Astrocyte (in vitro differentiated cells and primary cell): ENCODE measurements around the gene DUSP2. TPM values are rescaled to one million over a fixed set of nuclear protein-coding genes. Genes with fewer than 3 reads are reported as not detected.

Source experiments
- DNase-seq: peaks from one replicate; pipeline ENCODE4 v3.0.0-alpha.2; 2010; ENCODE audit warnings: low read depth
- FAIRE-seq: peaks from 2 replicates; lab custom pipeline; 2011; peaks lifted over from hg19 to GRCh38; lab: Jason Lieb, UNC
- H2AFZ ChIP-seq: 2 replicates; pipeline ENCODE4 v1.6.0; 2012; ENCODE audit warnings: low read depth, low read length, inconsistent platforms
- H3K27ac ChIP-seq: 2 replicates; pipeline ENCODE4 v1.5.1; 2011; ENCODE audit warnings: low read depth, low read length, inconsistent platforms
- H3K27me3 ChIP-seq: 2 replicates; pipeline ENCODE4 v1.6.0; 2011; ENCODE audit warnings: low read length, inconsistent platforms; ENCODE audit not compliant: insufficient read depth
- H3K36me3 ChIP-seq: 2 replicates; pipeline ENCODE4 v1.5.1; 2011; ENCODE audit warnings: low read length, inconsistent platforms; ENCODE audit not compliant: insufficient read depth
- H3K4me1 ChIP-seq: 2 replicates; pipeline ENCODE4 v1.5.1; 2011; ENCODE audit warnings: low read length, inconsistent platforms; ENCODE audit not compliant: insufficient read depth
- H3K4me2 ChIP-seq: 2 replicates; pipeline ENCODE4 v1.6.0; 2012; ENCODE audit warnings: low read length, inconsistent platforms
- H3K4me3 ChIP-seq: 2 replicates; pipeline ENCODE4 v1.5.1; 2011; ENCODE audit warnings: low read depth, mild to moderate bottlenecking, low read length, inconsistent platforms; ENCODE audit not compliant: insufficient read depth
- H3K79me2 ChIP-seq: 2 replicates; pipeline ENCODE4 v1.6.0; 2012; ENCODE audit warnings: mild to moderate bottlenecking, low read length, inconsistent platforms; ENCODE audit not compliant: insufficient read depth
- H3K9ac ChIP-seq: 2 replicates; pipeline ENCODE4 v1.6.0; 2012; ENCODE audit warnings: mild to moderate bottlenecking, low read length, inconsistent platforms
- H3K9me3 ChIP-seq: 2 replicates; pipeline ENCODE4 v1.5.1; 2012; ENCODE audit warnings: low read depth, mild to moderate bottlenecking, low read length, inconsistent platforms; ENCODE audit not compliant: insufficient read depth
- H4K20me1 ChIP-seq: 2 replicates; pipeline ENCODE4 v1.6.0; 2012; ENCODE audit warnings: low read length, inconsistent platforms; ENCODE audit not compliant: insufficient read depth
- H3K27ac Mint-ChIP-seq: one replicate; pipeline ENCODE4 v1.8.0; 2021; ENCODE audit warnings: mild to moderate bottlenecking, mixed read lengths; ENCODE audit not compliant: unreplicated experiment
- H3K27me3 Mint-ChIP-seq: one replicate; pipeline ENCODE4 v1.8.0; 2021; ENCODE audit warnings: low read depth, mixed read lengths; ENCODE audit not compliant: unreplicated experiment
- H3K36me3 Mint-ChIP-seq: one replicate; pipeline ENCODE4 v1.8.0; 2021; ENCODE audit warnings: low read depth, mixed read lengths; ENCODE audit not compliant: unreplicated experiment
- H3K4me1 Mint-ChIP-seq: one replicate; pipeline ENCODE4 v1.8.0; 2021; ENCODE audit warnings: low read depth, mixed read lengths; ENCODE audit not compliant: unreplicated experiment
- H3K4me3 Mint-ChIP-seq: one replicate; pipeline ENCODE4 v1.8.0; 2021; ENCODE audit warnings: mild to moderate bottlenecking, moderate library complexity, mixed read lengths; ENCODE audit not compliant: unreplicated experiment
- H3K9me3 Mint-ChIP-seq: one replicate; pipeline ENCODE4 v1.8.0; 2021; ENCODE audit warnings: mild to moderate bottlenecking, mixed read lengths; ENCODE audit not compliant: unreplicated experiment
- EZH2 ChIP-seq: IDR thresholded peaks from 2 replicates; pipeline ENCODE4 v1.6.1; 2012; ENCODE audit warnings: mild to moderate bottlenecking, low read length, inconsistent platforms; ENCODE audit not compliant: insufficient read depth
- total RNA-seq: library from RNA; stranded (reverse); gene quantifications from 2 replicates; pipeline ENCODE4 v1.2.1, GENCODE V29; 2021
- TF ChIP-seq, protein P1 (sequence below): IDR thresholded peaks from 2 replicates; pipeline ENCODE4 v1.5.1; 2011; ENCODE audit warnings: low read depth, mild to moderate bottlenecking, inconsistent platforms, low read length, moderate library complexity; ENCODE audit not compliant: insufficient read depth

DUSP2 gene
- total RNA-seq, 1 donor from 2014 or later = 0.95 TPM

DNA sequence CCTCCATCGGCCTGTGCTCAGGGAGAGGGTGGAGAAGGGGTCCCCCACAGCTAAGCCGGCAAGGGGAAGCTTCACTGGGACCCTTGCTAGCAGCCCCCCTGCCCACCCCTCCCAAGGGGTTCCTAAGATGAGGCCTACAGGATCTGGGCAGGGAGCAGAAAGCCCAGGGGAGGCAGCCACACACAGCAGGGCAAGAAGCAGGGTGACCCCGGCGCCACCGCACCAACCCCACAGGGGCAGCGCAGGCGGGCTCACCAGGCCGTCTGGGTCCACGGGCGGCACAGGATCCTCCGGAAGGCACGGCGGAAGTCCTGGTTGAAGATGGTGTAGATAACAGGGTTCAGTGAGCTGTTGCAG is 30.7 kb downstream of the DUSP2 start:
- no peak overlapping the region for H3K4me3 Mint-ChIP-seq
- H3K27ac Mint-ChIP-seq = no peak overlapping the region
- H3K36me3 Mint-ChIP-seq = no peaks in the 10 kb centered on the region

DNA sequence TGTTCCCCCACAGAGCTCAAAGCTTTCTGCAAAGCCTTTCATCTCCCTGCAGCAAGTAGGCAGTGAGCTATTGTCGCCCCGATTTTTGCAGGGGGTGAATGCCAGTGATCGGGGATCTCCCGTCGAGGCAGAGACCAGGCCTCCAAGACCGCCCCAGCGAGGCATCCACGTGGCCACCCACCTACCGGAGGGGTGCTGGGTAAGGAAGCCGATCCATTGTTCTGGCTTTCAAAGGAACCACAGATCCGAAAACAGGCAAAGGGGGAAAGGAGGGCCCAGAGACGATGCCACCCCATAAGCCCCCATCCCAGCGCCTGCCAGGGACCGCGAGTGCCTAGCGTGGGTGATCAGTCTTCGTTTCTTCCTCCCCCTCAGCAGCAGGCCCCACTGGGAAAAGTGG is 31.3 kb downstream of the DUSP2 start:
- Mint-ChIP-seq H3K9me3 (peaks cover 4% of the 10 kb centered on the region), H3K27ac (no peak overlapping the region), H3K27me3 (peaks cover 65% of the 10 kb centered on the region), H3K4me3 (no peak overlapping the region), H3K4me1 (peaks cover under 1% of the 10 kb centered on the region), H3K36me3 (no peaks in the 10 kb centered on the region)
- Histone ChIP-seq H3K9ac (no peak overlapping the region), H3K4me1 (peaks cover 2% of the 10 kb centered on the region), H4K20me1 (no peaks in the 10 kb centered on the region), H3K4me3 (no peak overlapping the region), H3K79me2 (no peaks in the 10 kb centered on the region), H3K27me3 (peaks cover 28% of the 10 kb centered on the region), H3K9me3 (no peaks in the 10 kb centered on the region), H3K36me3 (no peaks in the 10 kb centered on the region), H2AFZ (no peak overlapping the region), H3K27ac (no peak overlapping the region), H3K4me2 (no peak overlapping the region)
- FAIRE-seq = no peak
- no peak for DNase-seq
- TF ChIP-seq EZH2 = no peak
- TF ChIP-seq, protein P1, sequence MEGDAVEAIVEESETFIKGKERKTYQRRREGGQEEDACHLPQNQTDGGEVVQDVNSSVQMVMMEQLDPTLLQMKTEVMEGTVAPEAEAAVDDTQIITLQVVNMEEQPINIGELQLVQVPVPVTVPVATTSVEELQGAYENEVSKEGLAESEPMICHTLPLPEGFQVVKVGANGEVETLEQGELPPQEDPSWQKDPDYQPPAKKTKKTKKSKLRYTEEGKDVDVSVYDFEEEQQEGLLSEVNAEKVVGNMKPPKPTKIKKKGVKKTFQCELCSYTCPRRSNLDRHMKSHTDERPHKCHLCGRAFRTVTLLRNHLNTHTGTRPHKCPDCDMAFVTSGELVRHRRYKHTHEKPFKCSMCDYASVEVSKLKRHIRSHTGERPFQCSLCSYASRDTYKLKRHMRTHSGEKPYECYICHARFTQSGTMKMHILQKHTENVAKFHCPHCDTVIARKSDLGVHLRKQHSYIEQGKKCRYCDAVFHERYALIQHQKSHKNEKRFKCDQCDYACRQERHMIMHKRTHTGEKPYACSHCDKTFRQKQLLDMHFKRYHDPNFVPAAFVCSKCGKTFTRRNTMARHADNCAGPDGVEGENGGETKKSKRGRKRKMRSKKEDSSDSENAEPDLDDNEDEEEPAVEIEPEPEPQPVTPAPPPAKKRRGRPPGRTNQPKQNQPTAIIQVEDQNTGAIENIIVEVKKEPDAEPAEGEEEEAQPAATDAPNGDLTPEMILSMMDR = no peak

More for the DNA sequence above, 30.7 kb downstream of the DUSP2 start:
- Histone ChIP-seq H3K4me1 (peaks cover 2% of the 10 kb centered on the region), H3K79me2 (no peaks in the 10 kb centered on the region), H3K27me3 (peaks cover 31% of the 10 kb centered on the region), H3K27ac (no peak overlapping the region), H3K36me3 (no peaks in the 10 kb centered on the region), H3K4me3 (no peak overlapping the region), H4K20me1 (no peaks in the 10 kb centered on the region), H3K9ac (no peak overlapping the region), H3K4me2 (no peak overlapping the region), H3K9me3 (no peaks in the 10 kb centered on the region), H2AFZ (no peak overlapping the region)
- Mint-ChIP-seq H3K9me3 (peaks cover 4% of the 10 kb centered on the region), H3K27me3 (peaks cover 69% of the 10 kb centered on the region), H3K4me1 (no peaks in the 10 kb centered on the region)
- FAIRE-seq (no peak), DNase-seq (no peak)
- TF ChIP-seq, protein P1 = no peak
- no peak for TF ChIP-seq EZH2

DNA sequence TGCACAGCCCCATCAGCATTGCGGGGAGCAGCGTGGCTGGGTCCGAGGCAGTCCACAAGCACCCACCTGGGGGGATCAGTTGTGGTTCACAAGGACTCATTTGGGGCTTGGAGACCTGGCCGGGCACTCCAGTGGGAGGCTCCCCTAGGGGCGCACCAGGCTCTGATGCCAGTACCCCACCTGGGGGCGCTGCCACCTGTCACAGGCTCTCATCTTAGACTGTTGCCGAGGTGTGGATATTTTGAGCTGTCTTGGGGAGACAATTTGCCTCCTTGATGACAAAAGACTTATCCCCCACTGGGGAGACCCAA is 31.9 kb downstream of the DUSP2 start:
- DNase-seq (no peak), FAIRE-seq (no peak)
- TF ChIP-seq, protein P1 = no peak
- Mint-ChIP-seq H3K4me3 (no peak overlapping the region), H3K4me1 (peaks cover 5% of the 10 kb centered on the region), H3K27me3 (peaks cover 59% of the 10 kb centered on the region), H3K36me3 (no peaks in the 10 kb centered on the region), H3K9me3 (peaks cover 4% of the 10 kb centered on the region), H3K27ac (no peak overlapping the region)
- Histone ChIP-seq H3K4me2 (no peak overlapping the region), H3K4me1 (peaks cover 2% of the 10 kb centered on the region), H4K20me1 (no peaks in the 10 kb centered on the region), H3K4me3 (no peak overlapping the region), H3K36me3 (no peaks in the 10 kb centered on the region), H3K9me3 (no peaks in the 10 kb centered on the region), H3K9ac (no peak overlapping the region), H3K27me3 (peaks cover 26% of the 10 kb centered on the region), H2AFZ (no peak overlapping the region), H3K27ac (no peak overlapping the region), H3K79me2 (no peaks in the 10 kb centered on the region)
